HG03135 (cell line): ENCODE results near the gene LRP1B.
"Not testable (repeated sequence)": the region's sequence is repeated elsewhere in the genome, so short reads cannot be mapped to it uniquely, and the experiment has no call there.

Experiments
- ATAC-seq: cut with Tn5 transposase; IDR thresholded peaks from one replicate; pipeline ENCODE4 v1.9.1; 2021; ENCODE audit warnings: mild to moderate bottlenecking, moderate library complexity; ENCODE audit not compliant: unreplicated experiment

The LRP1B gene

DNA sequence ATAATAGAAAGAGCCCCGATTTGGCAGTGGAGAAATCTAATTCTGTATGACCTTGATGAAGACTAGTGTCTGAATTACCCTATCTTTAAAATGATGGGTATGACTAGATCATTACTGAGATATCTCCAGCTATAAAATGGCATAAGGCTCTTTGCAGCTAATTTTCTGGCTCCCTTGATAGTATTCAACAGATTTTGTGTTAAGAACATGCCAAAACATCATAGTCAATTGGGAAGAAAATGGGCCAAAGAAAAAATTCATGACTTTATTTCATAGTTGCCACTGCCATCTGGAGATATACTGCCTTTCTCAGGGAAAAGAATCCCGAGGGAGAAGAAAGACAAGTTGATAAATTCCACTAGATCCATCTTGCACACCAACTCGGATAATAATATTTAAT is 1618.7 kb downstream of the LRP1B start:
- no peak for ATAC-seq

DNA sequence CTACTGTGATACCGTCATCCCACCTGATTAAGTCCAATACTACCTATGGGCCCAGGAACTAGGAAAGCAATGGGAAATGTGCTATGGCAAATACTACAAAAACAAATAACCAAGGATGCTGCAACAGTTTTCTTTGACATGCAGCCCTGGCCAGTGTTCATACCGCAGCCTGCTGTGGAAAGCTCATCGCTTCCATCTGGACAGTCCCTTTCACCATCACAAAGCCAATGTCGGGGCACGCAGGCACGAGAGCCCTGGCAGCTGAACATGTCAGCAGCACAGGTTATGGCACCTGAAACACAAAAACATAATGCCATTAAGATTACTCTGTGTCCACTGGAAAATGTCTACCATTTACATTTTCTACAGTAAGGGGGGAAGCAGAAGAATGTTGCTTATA is 1621.1 kb downstream of the LRP1B start:
- no peak for ATAC-seq

DNA sequence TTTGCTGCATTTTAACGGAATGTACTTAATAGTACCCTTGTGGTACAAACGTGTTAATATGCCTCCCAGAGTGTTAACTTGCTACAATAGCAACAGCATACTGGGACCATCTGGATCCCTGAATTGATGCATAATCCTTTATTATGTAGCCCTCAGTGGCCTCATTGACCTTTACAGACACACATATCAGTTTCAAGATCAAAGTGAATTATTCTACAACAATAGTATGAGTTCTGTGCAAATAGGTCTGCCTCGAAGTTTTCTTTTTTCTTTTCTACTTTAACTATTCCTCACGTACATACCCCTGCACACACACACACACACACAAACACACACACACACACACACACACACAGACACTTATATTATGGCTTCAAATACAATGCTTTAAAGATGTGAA is 1622.1 kb downstream of the LRP1B start:
- ATAC-seq, result no peak

DNA sequence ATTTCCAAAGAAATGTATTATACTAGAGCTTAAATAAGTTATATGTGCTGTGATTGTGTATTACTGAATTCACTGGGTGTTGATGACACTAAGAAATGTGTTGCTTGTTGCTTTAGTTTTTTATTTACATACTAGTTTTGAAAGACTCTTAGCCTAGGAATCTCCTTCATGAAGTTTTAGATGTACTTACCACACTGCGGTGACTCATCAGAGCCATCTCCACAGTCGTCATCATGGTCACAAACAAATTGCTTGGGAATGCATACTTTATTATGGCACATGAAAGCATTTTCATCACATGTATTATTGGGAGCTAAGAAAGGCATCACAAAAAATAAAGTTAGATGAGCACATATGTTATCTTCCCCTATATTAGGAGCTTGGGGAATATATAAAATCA is 1624.2 kb downstream of the LRP1B start:
- no peak for ATAC-seq

DNA sequence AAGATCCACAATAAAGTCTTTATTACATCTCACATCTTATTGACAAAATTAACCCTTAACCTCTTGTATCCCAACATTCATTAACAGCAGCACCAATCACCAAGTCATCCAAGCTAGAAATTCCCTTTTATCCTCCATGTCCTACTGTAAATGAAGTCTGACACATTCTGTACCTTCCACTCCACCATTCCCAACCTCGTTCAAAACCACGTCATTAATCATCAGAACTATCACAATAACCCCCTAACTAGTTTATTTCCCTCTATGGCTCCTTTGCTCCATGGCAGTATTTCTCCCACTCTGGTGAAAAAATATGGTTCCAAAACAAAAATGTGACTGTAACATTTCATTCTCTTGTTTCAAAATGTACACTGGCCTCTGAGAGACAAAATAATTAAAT is 1626.2 kb downstream of the LRP1B start:
- ATAC-seq, result no peak

- no peak for ATAC-seq
Observed at GRCh38 chr2:140502951-140503630, 1627.7 kb downstream of the LRP1B start.

DNA sequence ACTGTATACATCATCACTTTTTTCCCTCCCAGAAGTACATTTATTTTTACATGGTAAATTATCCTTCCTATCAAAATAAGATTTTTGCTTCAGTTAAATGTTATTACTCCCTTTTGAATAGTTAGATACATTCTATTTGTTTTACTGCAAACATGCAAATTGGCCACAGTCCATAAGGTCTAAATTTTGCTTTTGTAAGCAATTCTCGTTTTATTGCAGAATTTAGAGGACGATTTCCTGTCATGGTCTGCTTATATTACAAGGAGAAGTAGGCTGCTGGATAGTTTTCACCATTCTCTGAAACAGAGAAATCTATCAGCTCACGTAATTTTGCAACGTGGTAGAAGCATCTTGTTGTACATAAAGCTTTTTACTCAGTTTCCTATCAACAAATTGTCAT is 1632.5 kb downstream of the LRP1B start:
- no peak for ATAC-seq

DNA sequence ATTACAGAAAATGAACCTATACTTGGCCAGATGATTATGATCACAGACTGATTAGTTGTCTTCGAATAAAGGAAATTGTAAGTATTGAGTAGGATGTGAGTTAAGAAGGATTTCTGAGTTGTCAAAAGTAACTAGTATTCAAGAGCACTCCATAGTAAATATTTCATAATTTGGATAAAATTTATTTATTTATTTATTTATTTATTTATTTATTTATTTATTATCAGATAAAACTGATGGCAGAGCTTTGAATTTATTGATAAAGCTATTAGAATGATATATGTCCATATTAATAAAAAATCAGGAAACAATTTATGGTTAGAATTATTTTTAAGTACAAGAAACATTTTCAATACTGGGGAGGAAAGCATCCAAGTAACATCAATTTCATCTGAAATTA is 1634.1 kb downstream of the LRP1B start:
- ATAC-seq, result no peak

GRCh38 chr2:140491876-140492275 is 1638.9 kb downstream of the LRP1B start:
- no peak for ATAC-seq

DNA sequence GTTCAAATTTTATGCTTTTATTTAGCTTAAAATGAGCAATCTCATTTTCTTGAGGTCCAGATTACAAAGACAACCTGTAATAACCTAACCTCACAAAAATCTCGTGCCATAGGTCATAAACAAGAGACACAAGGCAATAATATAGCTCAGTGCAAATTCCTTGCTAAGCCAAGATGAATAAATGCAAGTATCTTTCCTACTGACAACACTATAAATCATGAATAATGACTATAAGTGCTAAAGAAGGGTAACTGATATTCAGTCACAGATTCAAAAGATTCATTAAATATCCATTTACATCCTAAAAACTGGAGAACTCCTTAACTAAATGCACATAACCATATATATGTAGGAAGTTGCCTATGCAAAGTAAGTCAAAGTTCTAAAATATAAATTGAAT is 1641.6 kb downstream of the LRP1B start:
- no peak for ATAC-seq

DNA sequence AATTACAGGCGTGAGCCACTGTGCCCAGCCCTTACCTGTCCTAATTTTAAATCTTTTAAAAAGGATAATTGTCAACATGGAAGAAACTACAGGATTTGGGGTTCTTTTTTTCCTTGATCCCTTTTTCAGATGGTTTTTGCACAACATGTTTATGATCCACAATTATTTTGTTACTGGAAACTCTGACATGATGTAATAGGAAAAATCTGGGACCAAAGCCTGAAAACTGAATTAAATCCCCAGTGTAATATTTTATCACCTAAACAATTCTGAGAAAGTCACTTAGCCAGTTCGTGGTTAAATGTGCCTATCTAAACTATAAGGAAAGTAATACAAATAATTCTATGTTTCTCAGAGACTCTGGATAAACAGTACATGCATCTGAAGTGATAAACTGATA is 1649.7 kb downstream of the LRP1B start:
- no peak for ATAC-seq

- ATAC-seq, result no peak
Observed at GRCh38 chr2:140473851-140474250, 1657.0 kb downstream of the LRP1B start.

DNA sequence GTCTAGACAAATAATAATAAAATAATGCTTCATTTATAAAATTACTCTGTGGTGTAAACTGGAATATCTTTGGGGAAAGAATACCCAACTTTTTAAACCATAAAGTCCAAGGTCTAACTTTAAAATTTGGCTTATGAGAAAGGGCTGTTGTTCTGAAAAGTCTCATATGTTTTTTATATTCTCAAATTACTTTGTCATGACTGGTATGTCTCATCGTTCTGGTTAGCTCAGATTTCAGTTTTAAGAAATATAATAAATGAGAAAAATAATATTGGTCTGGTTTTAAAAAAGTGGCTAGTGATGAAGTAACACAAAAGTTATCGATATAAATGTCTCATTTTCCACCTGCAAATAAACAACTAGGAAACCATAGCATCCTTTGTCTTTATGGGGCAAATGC is 1658.1 kb downstream of the LRP1B start:
- no peak for ATAC-seq

- no peak for ATAC-seq
Observed at GRCh38 chr2:140465301-140465700, 1665.5 kb downstream of the LRP1B start.

DNA sequence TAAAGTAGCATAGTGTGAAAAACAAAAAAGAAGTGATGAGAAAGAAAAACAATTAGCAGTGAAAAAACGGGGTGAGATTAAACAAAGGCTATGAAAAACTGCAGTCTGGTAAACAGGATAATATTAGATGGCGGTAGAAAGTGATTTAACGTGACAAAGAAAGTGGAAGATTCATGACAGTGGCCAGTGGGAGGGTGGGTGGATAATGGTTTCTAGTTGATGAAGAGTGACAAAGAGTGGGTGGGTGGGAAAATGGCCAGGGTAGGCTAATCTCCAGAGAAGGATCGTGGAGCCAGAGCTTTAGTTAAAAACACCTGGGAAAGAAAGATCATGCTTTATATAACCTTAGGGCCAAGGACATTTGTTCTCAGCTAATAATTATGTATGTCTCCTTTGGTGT is 1667.8 kb downstream of the LRP1B start:
- ATAC-seq, result no peak

DNA sequence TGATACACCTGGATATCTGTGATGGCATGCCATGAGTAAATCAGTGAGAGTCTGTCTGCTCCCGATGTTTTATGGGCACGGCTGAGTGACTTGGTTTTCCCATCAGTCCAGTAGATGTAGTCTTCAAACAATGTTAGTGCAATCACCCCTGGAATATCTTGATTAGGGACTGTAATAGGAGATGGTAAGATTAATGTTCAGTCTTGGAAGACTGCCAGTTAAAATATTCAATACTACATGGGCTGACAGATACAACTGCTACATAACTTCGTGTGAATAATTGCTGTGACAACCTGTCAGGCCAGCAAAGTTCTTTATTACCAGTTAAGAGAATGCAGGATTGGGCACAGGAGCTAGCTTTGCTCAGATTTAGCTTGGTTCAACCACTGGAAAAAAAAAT is 1673.3 kb downstream of the LRP1B start:
- no peak for ATAC-seq

- ATAC-seq, result no peak
Observed at GRCh38 chr2:140455315-140455714, 1675.5 kb downstream of the LRP1B start.

GRCh38 chr2:140454717-140455116 is 1676.1 kb downstream of the LRP1B start:
- no peak for ATAC-seq

GRCh38 chr2:140451324-140451723 is 1679.5 kb downstream of the LRP1B start:
- ATAC-seq, result no peak

GRCh38 chr2:140442319-140442718 is 1688.5 kb downstream of the LRP1B start:
- ATAC-seq, result no peak

- ATAC-seq, result no peak
Observed at GRCh38 chr2:140440815-140441214, 1690.0 kb downstream of the LRP1B start.

DNA sequence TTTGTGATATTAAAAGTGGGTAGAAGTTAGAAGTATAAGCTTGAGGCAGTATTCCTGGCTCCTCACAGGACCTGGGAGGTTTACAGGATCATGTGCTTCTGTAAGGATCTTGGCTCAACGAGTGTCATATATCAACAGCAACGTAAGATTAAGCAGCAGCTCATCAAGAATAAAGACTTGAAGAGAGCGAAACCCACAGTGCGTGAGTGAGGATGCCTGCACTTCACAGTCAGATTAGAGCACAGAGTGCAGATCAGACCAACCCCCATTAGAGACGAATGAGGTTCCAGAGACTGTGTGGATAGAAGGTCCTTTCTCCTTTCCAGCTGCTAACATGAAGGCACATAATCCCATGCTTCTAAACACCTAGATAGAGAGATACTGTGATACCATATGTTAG is 1693.9 kb downstream of the LRP1B start:
- ATAC-seq, result no peak

DNA sequence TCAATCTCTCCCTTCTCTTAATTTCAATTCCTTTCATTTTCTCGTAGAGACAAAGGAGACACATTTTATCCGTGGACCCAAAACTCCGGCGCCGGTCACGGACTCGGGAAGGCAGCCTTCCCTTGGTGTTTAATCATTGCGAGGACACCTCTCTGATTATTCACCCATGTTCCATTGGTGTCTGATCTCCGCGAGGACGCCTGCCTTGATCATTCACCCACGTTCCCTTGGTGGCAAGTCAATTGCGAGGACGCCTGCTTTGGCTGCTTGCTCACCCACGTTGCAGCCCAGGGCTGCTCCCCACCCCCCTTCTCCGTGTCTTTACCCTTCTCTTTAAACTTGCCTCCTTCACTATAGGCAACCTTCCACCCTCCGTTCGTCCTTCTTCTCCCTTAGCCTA is 1703.8 kb downstream of the LRP1B start:
- ATAC-seq, result not testable (repeated sequence)
